Stimulated activated naive CD8-positive, alpha-beta T cell treated with anti-CD3 and anti-CD28 coated beads, Interleukin-15, Interleukin-2, amounts not matched to agents 100 U/mL and 50 U/mL, for 24 hours (primary cell): Measurements from ENCODE around the gene APLP2.
"Not testable (repeated sequence)": the region's sequence is repeated elsewhere in the genome, so short reads cannot be mapped to it uniquely, and the experiment has no call there.

ENCODE experiments used
- ATAC-seq: fragments of 150-1000 bp; cut with Tn5 transposase; one replicate; pipeline ENCODE4 v1.10.0; 2021
- DNase-seq: peaks from one replicate; pipeline ENCODE4 v3.0.0; 2021

APLP2 gene

DNA sequence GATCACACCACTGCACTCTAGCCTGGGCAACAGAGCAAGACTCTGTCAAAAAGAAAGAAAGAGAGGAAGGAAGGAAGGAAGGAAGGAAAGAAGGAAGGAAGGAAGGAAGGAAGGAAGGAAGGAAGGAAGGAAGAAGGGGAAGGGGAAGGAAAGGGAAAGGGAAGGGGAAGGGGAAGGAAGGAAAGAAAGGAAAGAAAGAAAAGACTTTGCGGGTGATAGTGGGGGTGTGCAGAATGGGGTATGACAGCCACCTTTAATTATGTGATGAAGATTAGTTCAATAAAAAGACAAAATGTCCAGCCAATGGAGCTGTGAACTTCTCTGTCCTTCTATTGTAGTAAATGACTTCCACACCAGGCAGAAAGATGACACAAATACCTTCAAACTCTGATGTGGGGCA is 8.7 kb upstream of the APLP2 start:
- ATAC-seq (no peak), DNase-seq (no peak)

- ATAC-seq: no peak
- no peak for DNase-seq
Observed at GRCh38 chr11:130062026-130062425, 7.7 kb upstream of the APLP2 start.

DNA sequence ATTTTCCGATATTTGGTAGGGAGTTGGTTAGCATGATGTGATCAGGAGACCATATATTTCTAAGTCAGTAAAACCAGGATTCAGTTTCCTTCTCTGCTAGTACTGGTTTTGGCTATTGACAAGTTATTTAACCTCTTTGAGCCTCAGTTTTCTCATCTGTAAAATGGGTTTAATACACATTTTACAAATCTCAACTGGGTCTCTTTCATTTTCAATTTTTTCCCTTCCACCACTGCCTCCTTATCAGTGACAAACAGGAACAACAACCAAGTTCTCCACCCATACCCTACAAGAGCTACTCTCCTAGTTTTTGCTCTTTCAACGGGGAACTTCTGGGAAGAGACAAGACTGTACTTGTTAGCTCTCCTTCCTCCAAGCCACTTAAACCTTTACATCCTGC is 6.2 kb upstream of the APLP2 start:
- ATAC-seq: no peak
- DNase-seq: no peak

- ATAC-seq: no peak
- DNase-seq: no peak
Observed at GRCh38 chr11:130064596-130064995, 5.1 kb upstream of the APLP2 start.

DNA sequence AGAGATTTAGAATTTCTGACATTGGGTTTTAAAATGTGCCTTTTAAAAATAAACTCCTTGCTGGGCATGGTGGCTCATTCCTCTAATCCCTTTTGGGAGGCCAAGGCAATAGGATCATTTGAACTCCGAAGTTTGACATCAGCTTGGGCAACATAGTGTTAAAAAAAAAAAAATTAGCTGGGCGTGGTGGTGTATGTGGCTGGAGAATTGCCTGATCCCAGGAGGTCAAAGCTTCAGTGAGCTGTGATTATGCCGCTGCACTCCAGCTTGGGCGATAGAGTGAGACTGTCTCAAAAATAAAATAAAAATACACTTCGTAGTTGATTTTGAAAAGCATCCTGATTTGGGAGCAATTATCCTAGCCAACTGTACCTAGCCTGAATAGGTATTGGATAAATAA is 3.4 kb upstream of the APLP2 start:
- DNase-seq (no peak), ATAC-seq (no peak)

DNA sequence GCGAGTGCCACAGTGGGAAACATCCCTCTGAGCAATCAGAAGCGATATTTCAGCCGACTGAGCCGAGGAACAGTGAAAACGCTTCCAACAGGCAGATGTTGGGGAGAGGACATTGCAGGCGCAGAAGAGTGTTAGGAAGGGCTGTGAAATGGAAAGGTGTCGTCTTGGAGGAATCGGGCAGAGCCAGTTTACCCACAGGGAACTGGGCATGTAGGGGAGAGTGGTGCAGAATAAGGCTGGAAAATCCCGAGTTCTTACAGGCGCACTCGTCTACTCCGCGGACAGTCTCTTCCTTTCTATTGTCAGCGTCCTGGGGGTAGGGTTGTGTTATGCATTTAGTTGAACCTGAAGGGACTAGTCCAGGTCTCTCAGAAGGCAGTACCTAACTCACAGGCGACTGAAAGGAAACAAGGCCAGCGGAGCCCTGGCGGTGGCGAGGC is 1.1 kb upstream of the APLP2 start:
- ATAC-seq: no peak

DNA sequence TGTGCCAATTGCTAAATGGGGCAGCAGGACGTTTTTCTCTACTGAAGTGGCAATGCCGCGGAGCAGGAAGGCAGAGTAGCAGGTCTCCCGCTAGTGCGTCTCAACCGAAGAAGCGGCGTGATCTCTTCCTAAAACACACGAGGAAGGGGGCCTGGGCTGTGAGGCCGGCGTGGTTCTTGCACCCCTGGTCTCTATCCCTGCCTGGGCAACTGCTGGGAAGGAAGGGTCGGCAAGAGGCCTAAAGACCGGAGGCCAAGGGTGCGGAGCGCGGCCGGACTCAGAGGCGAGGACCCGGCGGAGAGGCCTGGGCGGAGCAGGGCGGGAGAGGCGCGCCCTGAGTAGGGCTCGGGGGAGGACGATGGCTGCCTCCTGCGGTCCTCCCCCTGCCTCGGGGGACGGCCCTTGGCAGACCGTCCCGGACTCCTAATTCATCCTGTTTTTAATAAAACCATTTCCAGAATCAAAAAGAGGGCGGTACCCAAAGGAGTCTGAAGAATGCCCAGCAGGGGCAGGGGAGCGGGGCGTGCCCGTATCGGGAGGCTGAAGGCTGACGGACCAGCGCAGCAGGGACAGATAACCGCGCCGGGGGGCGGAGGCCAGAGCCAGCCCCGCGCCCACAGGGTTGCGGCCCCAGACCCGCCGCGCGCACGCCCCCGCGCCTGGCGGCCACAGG is 572 bp upstream of the APLP2 start:
- ATAC-seq (peak; percentile 60), DNase-seq (no peak)

More for the DNA sequence above, 1.1 kb upstream of the APLP2 start:
- DNase-seq: no peak

- DNase-seq: peak; percentile 59
- ATAC-seq: peak; percentile 16
Observed at GRCh38 chr11:130070109-130070845, 583 bp downstream of the APLP2 start.

DNA sequence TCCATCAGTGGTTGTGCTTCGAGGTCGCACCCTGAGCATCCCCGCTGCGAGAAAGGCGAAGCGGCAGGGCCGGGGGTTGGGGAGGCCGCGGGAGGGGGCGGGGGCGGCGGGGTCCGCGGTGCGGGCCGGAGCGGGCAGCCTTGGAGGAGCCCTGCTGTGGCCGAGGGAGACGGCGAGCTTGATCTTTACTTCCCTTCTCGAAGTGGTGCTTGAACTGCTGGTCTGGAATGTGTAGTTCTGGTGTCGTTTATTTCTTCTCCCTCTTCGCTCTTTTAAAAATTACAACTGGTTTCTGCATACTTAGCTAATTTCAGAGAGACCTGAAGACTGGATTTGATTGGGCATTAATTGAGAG is 1.1 kb downstream of the APLP2 start:
- DNase-seq: no peak
- no peak for ATAC-seq

GRCh38 chr11:130071211-130071712 is 1.6 kb downstream of the APLP2 start:
- DNase-seq (peak; percentile 16), ATAC-seq (no peak)

DNA sequence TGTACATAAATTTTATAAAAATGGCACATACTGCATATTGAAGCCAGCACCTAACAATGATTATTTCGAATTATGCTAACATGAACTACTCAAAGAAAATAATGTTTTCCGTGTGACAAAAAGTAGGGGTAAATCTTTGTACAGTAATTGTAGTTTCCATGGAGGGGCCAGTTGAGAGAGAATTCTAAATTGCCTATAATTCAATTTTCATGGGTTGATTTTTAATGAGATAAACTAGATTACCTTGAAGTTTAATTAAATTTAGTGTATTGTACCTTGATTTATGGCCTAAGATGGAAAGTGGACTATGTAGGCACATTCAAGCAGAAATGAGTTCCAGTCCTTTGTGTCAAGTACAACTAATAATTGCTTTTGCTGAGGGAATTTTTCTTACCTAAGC is 5.0 kb downstream of the APLP2 start:
- no peak for DNase-seq
- no peak for ATAC-seq

DNA sequence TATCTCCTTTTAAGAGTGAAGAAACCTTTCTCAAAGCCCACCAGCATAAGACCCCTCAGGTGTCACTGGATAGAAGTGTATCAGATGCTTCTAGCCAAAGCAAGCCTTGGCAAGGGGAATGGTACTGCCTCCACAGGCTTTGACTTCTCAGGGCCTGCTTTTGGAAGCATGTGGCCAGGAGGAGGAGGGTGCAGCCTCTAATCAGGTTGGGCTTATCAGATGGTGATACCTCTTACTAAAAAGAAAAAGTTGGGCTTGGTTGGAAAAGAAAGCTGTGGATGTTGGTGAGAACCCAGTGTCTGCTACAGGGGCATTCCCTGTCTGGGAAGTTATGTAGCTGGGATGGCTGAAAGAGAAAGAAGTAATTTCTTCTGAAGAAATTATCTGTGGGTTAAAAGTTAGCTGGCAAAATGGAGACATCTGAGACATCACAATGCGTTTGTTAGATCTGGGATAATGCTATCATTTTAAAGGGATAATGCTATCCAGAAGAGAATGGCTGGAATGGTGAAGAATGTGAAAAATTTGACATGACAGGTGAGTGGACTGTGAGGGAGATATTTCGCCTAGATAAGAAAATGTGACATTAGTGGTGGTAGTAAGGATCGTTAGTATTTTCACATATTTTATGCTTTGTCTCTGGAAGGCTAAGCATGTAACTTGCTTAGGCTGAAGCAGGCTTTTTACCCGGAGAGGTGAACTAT is 7.2 kb downstream of the APLP2 start:
- ATAC-seq: no peak

GRCh38 chr11:130077671-130078070 is 8.0 kb downstream of the APLP2 start:
- ATAC-seq (no peak), DNase-seq (no peak)

More for the DNA sequence above, 7.2 kb downstream of the APLP2 start:
- no peak for DNase-seq

- no peak for ATAC-seq
- DNase-seq: no peak
Observed at GRCh38 chr11:130078080-130078479, 8.4 kb downstream of the APLP2 start.

DNA sequence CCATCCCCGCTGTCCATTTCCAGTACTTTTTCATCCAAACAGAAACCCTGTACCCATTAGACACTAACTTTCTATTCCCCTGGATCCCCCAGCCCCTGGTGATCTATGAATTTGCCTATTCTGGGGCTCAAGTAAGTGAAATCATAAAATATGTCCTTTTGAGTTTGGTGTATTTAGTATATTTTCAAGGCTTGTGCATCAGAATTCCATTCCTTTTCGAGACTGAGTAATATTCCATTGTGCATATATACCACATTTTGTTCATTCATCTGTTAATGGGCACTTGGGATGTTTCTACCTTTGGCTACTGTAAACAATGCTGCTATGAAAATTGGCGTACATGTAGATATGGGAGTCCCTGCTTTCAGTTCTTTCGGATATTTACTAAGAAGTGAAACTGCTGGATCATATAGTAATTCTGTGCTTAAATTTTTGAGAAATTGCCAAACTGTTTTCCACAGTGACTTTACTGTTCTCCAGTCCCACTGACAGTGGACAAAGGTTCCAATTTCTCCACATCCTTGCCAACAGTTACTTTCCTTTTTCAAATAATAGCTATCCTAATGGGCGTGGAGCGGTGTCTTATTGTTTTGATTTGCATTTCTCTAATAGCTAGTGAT is 16.1 kb downstream of the APLP2 start:
- ATAC-seq (no peak), DNase-seq (no peak)

- ATAC-seq (no peak), DNase-seq (no peak)
Observed at GRCh38 chr11:130086669-130087068, 17.0 kb downstream of the APLP2 start.

DNA sequence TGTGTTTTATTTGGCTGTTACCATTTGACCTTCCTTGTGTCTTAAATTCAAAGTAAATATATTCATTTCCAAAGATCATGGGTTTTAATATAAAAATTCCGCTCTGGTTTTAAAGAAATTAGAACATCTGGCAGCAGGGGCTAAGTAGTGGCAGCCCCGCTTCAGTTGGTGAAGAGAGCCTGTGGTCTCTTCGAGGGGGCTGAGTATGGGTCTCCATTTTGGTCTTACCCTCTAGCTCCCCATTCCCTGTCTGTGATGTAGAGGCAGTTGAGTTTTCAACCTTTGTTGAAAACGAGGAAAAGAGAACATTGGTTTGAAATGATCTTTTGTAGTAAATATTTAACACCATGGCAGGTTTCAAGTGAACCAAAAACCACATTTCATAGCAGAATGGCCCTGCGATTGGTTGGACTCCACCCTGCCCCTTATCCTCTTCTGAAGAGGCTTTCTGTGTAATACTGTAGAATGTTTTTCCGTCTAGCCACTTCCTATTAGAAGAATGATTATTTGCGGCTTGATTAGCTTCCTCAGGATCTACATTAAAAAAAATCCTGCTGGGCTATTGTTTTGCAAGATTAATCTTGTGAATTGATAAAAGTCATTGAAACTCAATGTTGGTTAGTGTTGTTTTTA is 17.7 kb downstream of the APLP2 start:
- no peak for ATAC-seq
- no peak for DNase-seq

DNA sequence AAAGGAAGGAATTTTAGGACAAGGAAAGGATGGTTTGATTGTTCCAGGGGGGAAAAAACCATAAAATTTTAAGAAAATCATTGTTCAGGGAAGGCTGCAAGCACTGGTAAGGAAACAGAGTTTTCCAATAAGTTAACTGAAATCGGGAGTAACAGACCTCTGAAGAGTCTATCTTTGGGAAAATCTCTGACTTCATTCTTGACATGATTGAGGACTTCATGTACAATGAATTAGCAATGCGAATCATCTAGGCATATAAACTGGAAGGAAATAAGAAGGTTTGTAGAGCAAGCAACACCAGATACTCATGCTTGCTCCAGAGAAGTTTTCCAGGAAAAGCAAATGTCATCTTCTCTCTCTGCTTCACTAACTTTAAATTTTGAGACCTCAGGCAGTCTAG is 18.5 kb downstream of the APLP2 start:
- DNase-seq: no peak

DNA sequence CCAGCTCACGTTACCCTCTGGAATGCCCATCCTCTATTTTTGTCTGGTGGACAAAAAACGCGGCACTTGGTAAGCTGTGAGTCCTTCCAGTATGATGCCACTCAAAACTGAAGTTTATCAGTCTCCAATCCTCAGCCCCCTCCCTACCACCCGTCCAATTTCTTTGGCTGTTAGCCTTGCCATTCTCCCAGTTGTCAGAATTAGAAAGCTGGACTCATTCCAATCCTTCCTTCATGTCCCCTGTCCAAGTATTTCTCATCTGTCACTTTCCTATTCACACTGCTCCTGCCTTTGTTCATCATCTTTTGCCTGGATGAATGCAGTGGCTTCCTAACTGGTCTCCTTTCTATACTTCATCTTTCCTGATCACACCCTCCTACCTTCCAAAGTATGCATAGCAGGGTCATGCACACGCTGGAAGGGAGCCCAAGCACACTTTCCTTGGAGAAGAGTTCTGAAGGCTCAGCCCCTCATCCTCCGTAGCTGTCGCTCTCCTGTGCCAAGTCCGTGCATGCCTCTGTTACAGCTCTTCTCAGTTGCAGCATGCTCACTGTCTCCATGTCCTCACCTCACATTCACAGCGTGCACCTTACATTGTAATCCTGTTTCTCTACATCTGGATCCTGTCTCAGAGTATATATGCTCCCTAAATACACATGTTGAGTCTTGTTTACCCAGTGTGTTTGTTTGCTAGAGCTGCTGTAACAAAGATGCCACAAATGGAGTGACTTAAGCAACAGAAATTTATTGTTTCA is 19.4 kb downstream of the APLP2 start:
- ATAC-seq (no peak), DNase-seq (no peak)

More for the DNA sequence above, 18.5 kb downstream of the APLP2 start:
- ATAC-seq: no peak

DNA sequence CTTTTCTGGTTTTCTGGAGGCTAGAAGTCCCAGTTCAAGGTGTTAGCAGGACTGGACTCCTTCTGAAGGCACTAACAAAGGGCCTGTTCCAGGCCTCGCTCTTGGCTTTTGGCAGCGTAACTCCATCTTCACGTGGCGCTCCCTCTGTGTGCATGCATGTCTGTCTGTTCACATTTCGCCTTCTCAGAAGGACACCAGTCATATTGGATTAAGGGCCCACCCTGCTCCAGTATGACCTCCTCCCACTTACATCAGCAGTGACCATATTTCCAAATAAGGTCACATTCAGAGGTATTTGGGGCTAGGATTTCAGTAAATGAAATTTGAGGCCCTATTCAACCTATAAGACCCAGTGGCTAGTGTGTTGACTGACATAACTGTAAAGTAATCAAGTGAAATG is 20.0 kb downstream of the APLP2 start:
- ATAC-seq (no peak), DNase-seq (no peak)

DNA sequence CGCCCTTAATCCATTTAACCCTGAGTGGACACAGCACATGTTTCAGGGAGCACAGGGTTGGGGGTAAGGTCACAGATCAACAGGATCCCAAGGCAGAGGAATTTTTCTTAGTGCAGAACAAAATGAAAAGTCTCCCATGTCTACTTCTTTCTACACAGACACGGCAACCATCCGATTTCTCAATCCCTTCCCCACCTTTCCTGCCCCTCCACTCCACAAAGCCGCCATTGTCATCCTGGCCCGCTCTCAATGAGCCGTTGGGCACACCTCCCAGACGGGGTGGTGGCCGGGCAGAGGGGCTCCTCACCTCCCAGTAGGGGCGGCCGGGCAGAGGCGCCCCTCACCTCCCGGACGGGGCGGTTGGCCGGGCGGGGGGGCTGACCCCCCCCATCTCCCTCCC is 20.8 kb downstream of the APLP2 start:
- not testable (repeated sequence) for ATAC-seq, DNase-seq
